Smooth muscle cell (in vitro differentiated cells): ENCODE results near the gene SGPP2. TPM values are rescaled to one million over a fixed set of nuclear protein-coding genes. Genes with fewer than 3 reads are reported as not detected.

Experiments
- DNase-seq: peaks from one replicate; lab custom pipeline; 2025; ENCODE audit not compliant: unreplicated experiment; lab: John Stamatoyannopoulos, UW
- H2AFZ ChIP-seq: fragments of 200-600 bp; sonication (generic); 2 replicates; pipeline ENCODE4 v1.6.0; 2016; ENCODE audit warnings: antibody characterized with exemption, low read depth, mild to moderate bottlenecking
- H3F3A ChIP-seq: fragments of 200-600 bp; sonication (generic); 2 replicates; pipeline ENCODE4 v1.6.0; 2017; ENCODE audit warnings: antibody characterized with exemption, low read depth
- H3K27ac ChIP-seq: fragments of 200-600 bp; sonication (generic); 2 replicates; pipeline ENCODE4 v1.5.1; 2016; ENCODE audit warnings: low read depth, mild to moderate bottlenecking
- H3K27me3 ChIP-seq: fragments of 200-600 bp; sonication (generic); 2 replicates; pipeline ENCODE4 v1.6.1; 2016; ENCODE audit warnings: low read depth, mild to moderate bottlenecking
- H3K36me3 ChIP-seq: fragments of 200-600 bp; sonication (generic); 2 replicates; pipeline ENCODE4 v1.5.1; 2016; ENCODE audit warnings: low read depth
- H3K4me1 ChIP-seq: fragments of 200-600 bp; sonication (generic); 2 replicates; pipeline ENCODE4 v1.5.1; 2016; ENCODE audit warnings: low read depth
- H3K4me2 ChIP-seq: fragments of 200-600 bp; sonication (generic); 2 replicates; pipeline ENCODE4 v1.6.0; 2016; ENCODE audit warnings: mild to moderate bottlenecking
- H3K4me3 ChIP-seq: fragments of 200-600 bp; sonication (generic); 2 replicates; pipeline ENCODE4 v1.5.1; 2016; ENCODE audit warnings: mild to moderate bottlenecking
- H3K79me2 ChIP-seq: fragments of 200-600 bp; sonication (generic); 2 replicates; pipeline ENCODE4 v1.6.0; 2016; ENCODE audit warnings: low read depth, mild to moderate bottlenecking
- H3K9ac ChIP-seq: fragments of 200-600 bp; sonication (generic); 2 replicates; pipeline ENCODE4 v1.6.0; 2016; ENCODE audit warnings: low read depth
- H3K9me3 ChIP-seq: fragments of 200-600 bp; sonication (generic); replicated peaks from 2 replicates; pipeline ENCODE4 v1.5.1; 2016; ENCODE audit warnings: low read depth
- H4K20me1 ChIP-seq: fragments of 200-600 bp; sonication (generic); 2 replicates; pipeline ENCODE4 v1.6.0; 2016; ENCODE audit warnings: low read depth
- WGBS: methylation state at CpG from one replicate; pipeline ENCODE4 v1.1.7; 2016; ENCODE audit warnings: low lambda C conversion rate; 5-methylcytosine and 5-hydroxymethylcytosine counted together
- polyA plus RNA-seq: library from polyadenylated mRNA; unstranded; fragments of >200 nt; fragmentation: Nextera tagmentation; extraction: Ambion mirVana; gene quantifications from 2 replicates; pipeline ENCODE4 v1.2.1, GENCODE V29; 2016
- total RNA-seq: library from RNA; depleted of rRNA; stranded (reverse); fragments of >200 nt; gene quantifications from 2 replicates; pipeline ENCODE4 v1.2.3, GENCODE V29; 2014
- TF ChIP-seq, protein P1 (sequence below): fragments of 200-600 bp; sonication (generic); IDR thresholded peaks from 2 replicates; pipeline ENCODE4 v1.5.1; 2017; ENCODE audit warnings: borderline replicate concordance, mild to moderate bottlenecking, antibody characterized with exemption; ENCODE audit not compliant: insufficient read depth, poor library complexity, severe bottlenecking

Gene SGPP2
- total and polyA plus RNA-seq, 2 experiments from 2014 or later, result 0.66 to 1.4 TPM

DNA sequence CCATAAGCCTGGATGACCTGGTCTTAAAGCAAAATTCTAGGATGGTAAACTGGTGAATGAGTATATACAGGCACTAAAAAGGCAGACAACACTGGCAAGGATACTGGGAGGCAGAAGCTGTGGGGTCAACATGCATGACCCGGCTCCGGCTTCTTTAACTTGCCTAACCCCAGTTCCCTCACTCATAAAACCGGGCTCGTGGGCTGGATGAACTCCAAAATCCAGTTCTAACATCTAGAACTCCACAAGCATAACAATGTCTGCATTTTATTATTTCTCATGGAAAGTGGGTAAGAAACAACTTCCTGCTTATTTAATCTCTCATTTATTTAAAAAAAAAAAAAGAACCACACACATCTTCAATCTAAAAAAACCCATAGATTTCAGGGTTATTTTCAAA is 174.3 kb downstream of the SGPP2 start:
- Histone ChIP-seq H3K27me3 (no peaks in the 10 kb centered on the region), H3F3A (no peaks in the 10 kb centered on the region), H3K9me3 (no peaks in the 10 kb centered on the region), H3K4me1 (no peaks in the 10 kb centered on the region), H3K4me3 (no peak overlapping the region), H2AFZ (no peak overlapping the region), H3K36me3 (peaks cover 13% of the 10 kb centered on the region), H3K79me2 (no peaks in the 10 kb centered on the region), H3K4me2 (no peak overlapping the region), H3K27ac (no peak overlapping the region), H4K20me1 (peaks cover 16% of the 10 kb centered on the region), H3K9ac (no peak overlapping the region)
- DNase-seq, result no peak
- 91% methylated on average over 4 of the region's 4 CpGs for WGBS
- TF ChIP-seq, protein P1, sequence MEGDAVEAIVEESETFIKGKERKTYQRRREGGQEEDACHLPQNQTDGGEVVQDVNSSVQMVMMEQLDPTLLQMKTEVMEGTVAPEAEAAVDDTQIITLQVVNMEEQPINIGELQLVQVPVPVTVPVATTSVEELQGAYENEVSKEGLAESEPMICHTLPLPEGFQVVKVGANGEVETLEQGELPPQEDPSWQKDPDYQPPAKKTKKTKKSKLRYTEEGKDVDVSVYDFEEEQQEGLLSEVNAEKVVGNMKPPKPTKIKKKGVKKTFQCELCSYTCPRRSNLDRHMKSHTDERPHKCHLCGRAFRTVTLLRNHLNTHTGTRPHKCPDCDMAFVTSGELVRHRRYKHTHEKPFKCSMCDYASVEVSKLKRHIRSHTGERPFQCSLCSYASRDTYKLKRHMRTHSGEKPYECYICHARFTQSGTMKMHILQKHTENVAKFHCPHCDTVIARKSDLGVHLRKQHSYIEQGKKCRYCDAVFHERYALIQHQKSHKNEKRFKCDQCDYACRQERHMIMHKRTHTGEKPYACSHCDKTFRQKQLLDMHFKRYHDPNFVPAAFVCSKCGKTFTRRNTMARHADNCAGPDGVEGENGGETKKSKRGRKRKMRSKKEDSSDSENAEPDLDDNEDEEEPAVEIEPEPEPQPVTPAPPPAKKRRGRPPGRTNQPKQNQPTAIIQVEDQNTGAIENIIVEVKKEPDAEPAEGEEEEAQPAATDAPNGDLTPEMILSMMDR, result no peak

DNA sequence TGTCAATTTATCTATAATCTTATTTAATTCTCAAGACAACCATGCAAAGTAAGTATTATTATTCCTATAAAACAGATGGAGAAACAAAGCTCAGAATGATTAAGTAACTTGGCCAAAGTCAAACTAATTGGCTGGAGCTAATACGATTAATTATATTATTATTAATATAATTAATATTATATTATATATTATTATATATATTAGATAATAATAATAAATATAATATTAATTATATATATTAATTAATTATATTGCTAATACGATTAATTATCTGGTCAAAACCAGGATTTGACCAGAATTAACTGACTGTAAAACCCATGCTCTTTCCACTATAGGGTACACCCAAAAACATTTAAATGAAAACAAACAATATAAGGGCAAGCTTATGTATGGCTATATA is 179.2 kb downstream of the SGPP2 start:
- Histone ChIP-seq H3K4me2 (no peak overlapping the region), H3K9ac (no peak overlapping the region), H3K4me1 (no peaks in the 10 kb centered on the region), H4K20me1 (peaks cover 20% of the 10 kb centered on the region), H3K36me3 (peaks cover 10% of the 10 kb centered on the region), H3K4me3 (no peak overlapping the region), H3K9me3 (no peaks in the 10 kb centered on the region), H3F3A (no peaks in the 10 kb centered on the region), H2AFZ (no peak overlapping the region), H3K27ac (no peak overlapping the region), H3K27me3 (no peaks in the 10 kb centered on the region), H3K79me2 (no peaks in the 10 kb centered on the region)
- DNase-seq, result no peak
- 99% methylated on average over 2 of the region's 2 CpGs for WGBS
- TF ChIP-seq, protein P1, result no peak

DNA sequence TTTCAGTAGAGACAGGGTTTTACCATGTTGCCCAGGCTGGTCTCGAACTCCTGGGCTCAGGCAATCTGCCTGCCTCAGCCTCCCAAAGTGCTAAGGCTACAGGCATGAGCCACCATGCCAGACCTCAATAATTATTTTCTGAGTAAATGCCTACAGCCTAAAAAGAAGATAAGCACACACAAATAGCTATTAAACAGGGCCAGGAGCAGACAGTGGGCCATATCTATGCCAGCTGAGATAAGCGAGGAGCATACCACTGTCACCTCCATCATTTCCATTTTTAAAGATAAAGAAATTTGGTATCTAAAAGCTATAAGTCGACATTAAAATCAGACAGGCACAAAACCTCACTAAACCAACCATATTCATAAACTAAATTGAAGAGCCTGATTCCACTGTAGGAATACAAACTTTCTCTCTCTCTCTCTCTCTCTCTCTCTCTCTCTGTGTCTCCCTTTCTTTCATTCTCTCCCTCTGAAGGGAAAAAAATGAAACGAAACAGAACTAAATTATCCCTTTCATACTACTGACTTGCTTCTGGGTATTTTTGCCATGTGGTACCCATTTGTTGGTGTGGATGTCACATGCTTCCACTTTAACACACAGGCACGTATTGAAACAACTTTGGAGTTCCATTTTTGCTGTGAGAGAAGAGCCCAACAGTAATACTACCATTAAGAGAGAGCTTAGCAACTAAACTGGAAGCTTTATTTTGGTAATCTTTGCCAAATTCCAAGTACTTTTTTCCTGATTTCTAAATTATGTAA is 180.6 kb downstream of the SGPP2 start:
- Histone ChIP-seq H3K4me1 (no peaks in the 10 kb centered on the region), H3K36me3 (no peaks in the 10 kb centered on the region), H3K27ac (no peak overlapping the region), H3K27me3 (no peaks in the 10 kb centered on the region), H2AFZ (no peak overlapping the region), H3K79me2 (no peaks in the 10 kb centered on the region), H3K9me3 (no peaks in the 10 kb centered on the region), H3F3A (no peaks in the 10 kb centered on the region), H4K20me1 (peaks cover 26% of the 10 kb centered on the region), H3K4me2 (no peak overlapping the region), H3K4me3 (no peak overlapping the region), H3K9ac (no peak overlapping the region)
- 79% methylated on average over 5 of the region's 5 CpGs for WGBS
- TF ChIP-seq, protein P1, result no peak
- no peak for DNase-seq

DNA sequence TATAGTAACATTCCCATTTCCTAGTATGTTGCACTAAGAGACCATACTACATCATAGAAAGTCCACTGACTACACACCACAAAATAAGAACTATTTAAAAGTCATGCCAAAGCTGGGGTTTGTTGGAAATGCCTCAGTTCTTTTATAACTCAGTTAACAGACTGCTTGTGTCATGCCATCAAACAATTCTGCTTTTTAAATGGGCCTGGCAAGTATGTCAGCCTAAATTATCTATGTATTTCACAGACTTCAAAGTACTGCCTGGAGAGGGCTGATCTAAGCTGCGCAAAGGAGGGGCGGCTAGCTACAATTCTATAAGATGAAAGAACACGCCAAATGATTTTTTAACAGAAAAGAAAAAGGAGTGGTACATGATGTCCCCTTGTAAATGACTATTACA is 182.0 kb downstream of the SGPP2 start:
- Histone ChIP-seq H3K9ac (no peak overlapping the region), H3K4me1 (no peaks in the 10 kb centered on the region), H2AFZ (no peak overlapping the region), H3K4me2 (no peak overlapping the region), H4K20me1 (peaks cover 17% of the 10 kb centered on the region), H3K36me3 (no peaks in the 10 kb centered on the region), H3K79me2 (no peaks in the 10 kb centered on the region), H3K9me3 (no peaks in the 10 kb centered on the region), H3K27me3 (no peaks in the 10 kb centered on the region), H3K27ac (no peak overlapping the region), H3F3A (no peaks in the 10 kb centered on the region), H3K4me3 (no peak overlapping the region)
- TF ChIP-seq, protein P1, result no peak
- DNase-seq, result no peak
- WGBS, result 99% methylated on average over 3 of the region's 3 CpGs
